Measurements from ENCODE around the gene COMMD3.
"Not testable (repeated sequence)": the region's sequence is repeated elsewhere in the genome, so short reads cannot be mapped to it uniquely, and the experiment has no call there.

The COMMD3 gene

GRCh38 chr10:22338931-22339330 lies 22.7 kb downstream of the COMMD3 start:
- no peak for DNase-seq (ENCODE audit: low read depth, low spot score)

DNA sequence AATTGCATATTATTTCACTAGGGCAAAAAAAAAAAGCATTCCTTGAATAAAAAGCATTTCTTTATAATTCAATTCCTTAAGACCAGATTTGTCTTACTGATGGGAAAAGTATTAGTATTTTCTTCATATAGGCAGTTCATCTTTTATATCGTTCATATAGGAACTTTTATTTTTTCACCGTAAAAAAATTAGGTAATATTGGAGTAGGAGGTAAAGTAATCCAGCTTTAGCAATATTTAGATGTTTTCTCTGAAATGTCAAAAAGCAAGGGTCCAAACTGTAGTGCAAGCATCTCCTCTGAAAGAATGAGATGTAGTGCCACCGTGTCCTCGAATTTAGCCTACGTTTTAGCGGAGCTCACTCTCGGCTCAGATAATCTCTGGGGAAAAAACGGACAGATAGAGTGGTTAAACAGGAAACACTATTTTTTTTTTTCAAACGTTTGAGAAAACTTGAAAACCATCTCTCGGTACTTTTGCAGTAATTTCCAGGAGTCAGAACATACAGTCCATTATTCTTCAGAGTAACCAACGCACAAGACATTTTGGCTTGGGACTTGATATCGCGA lies 23.7 kb downstream of the COMMD3 start:
- no peak for DNase-seq (ENCODE audit: low read depth, low spot score)

DNA sequence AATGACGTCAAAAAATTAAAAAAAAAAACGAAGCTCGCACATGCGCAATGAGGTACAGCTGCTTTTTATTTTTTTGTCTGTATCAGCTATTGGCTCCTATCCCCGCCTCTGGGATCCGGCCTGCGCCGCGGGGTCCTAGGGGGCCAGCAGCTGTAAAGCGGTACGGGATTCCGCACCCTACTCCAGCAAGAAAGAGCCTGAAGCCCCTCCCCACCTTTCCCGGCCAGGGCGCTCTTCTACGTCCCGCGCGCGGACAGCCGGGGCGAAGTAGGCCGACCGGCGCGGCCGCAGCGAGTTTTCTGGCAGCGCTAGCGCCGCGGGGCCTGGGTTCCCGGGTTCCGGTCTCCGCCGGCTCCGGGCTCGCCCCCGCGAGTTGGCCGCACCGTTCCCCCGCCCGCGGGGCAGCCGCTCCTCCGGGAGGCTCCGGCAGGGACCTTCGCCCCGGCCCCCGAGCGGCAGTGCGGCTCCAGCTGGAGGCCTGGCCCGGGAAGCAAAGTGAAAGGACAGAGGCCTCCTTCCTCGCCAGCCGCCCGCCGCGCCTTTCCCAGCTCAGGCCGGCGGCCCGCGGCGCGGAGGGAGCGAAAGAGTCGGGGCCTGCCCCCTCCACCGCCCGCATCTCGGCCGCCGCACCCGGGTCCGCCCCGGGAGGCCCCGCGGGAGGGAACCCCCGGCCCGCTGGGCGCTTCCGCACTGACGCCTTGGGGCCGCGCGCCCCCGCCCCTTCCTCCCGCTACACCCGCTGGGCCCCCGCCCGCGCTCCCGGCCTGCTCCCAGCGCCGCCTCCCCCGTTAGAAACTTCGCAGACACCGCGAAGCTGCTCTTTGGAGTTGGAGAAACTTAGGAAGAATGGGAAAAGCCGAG lies 24.4 kb downstream of the COMMD3 start:
- peak; percentile 80 for DNase-seq (ENCODE audit: low read depth, low spot score)

GRCh38 chr10:22341190-22341925 lies 25.2 kb downstream of the COMMD3 start:
- no peak for DNase-seq (ENCODE audit: low read depth, low spot score)

- no peak for DNase-seq (ENCODE audit: low read depth, low spot score)
Measured at GRCh38 chr10:22341926-22342196, 25.7 kb downstream of the COMMD3 start.

GRCh38 chr10:22342421-22342820 lies 26.2 kb downstream of the COMMD3 start:
- no peak for DNase-seq (ENCODE audit: low read depth, low spot score)

DNA sequence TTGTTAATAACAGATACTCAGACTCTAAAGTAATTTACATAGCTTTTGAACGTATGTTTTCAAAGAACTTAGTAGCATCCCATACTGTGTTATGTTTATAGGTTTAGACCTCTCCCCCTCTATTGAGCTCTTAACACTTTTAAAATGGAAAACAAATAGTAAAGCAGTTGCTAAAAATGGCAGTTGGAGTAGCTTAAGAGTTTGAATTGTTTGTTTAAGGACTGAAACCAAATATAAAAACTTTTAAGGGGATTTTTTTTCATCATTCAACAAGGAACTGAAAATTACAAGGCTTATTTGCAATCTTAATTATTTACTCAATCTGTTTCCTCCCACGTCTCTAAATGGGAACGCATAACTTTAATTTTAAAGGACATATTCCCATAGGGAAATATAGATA lies 27.5 kb downstream of the COMMD3 start:
- DNase-seq (ENCODE audit: low read depth, low spot score): no peak

DNA sequence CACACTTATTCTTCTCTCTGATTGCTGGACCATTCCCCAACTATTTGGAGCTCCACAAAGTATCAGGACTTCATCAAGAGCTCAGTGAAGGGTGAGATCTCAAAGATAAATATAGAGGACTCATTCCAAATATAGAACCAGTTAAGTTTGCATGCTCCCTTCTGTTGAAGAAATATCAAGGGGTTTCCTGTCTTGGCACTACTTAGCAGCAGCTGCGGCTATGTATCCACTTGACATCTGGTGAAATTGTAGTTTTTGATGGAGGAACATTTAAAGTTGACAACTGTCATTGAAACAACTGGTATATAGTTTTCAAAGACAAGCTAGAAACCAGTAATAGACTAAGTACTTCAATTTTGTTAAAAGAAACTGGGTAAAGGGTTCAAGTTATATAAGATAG lies 28.1 kb downstream of the COMMD3 start:
- no peak for DNase-seq (ENCODE audit: low read depth, low spot score)

DNA sequence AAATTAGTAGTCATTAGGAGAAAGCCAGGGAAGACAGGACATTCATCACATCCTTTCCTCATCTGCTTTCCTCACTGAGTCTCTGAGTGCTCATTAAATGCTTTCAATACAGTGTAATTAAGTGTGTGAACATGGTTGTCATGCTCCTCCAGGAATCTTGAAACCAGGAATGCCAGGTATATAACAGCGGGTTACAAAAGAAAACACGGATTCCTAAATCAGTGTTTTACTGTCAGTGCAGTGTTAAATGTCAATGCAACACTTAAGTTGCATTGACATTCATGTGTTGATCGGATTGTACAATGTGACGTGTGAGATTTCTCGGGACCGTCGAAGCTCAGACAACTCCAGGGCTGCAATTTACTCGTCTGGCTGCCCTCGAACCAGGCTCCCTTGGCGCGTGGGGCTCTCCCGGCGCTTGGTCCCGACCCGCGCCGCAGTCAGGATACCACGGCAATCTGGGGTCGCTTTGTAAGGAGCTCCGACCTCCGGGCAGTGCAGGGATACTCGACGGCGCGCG lies 28.7 kb downstream of the COMMD3 start:
- no peak for DNase-seq (ENCODE audit: low read depth, low spot score)

GRCh38 chr10:22345301-22346095 lies 29.3 kb downstream of the COMMD3 start, which contains the start of gene SPAG6:
TSS of gene SPAG6 (plus strand) at chr10:22345496. CDS start at chr10:22345612, 116 bp downstream.
- DNase-seq (ENCODE audit: low read depth, low spot score): peak; percentile 84

DNA sequence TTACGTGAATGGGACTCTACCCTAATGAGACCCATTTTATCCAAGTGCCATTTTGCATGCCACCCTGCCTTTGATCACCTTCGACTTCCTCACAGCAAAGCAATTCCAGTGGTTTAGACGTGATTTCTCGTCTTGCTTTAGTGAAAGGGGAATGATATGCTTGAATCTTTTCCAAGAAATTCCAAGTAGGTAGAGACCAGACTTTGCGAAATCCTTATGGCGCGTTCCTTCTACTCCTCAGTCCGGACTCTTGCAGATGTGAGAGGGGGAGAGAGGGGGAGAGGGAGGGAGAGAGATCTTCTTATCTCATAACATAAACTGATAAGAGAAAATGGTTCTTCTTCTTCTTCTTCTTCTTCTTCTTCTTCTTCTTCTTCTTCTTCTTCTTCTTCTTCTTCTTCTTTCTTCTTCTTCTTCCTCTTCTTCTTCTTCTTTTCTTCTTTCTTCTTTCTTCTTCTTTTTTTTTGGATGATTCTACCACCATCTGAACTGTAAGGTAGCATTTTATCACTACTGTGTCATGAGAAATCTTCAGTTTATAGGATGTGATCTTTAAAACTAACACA lies 30.0 kb downstream of the COMMD3 start:
- DNase-seq (ENCODE audit: low read depth, low spot score): no peak

DNA sequence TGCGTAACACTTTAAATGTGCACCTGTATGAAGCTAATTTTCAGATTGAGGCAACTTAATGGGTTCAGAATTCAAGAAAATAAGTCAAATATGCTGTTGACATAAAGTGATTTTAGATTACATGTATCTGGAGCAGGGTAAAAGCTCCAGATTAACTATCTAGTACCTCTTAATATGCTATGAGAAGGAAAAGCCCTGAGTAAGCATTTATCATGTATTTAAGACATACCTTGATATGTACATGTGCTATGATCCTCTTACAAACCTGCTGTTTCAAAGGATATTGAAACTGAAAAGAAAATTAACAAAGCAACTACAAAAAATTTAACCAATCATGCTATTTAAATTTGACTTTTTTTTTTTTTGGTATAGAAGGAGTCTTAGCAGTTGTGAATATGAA lies 33.6 kb downstream of the COMMD3 start:
- DNase-seq (ENCODE audit: low read depth, low spot score): no peak

DNA sequence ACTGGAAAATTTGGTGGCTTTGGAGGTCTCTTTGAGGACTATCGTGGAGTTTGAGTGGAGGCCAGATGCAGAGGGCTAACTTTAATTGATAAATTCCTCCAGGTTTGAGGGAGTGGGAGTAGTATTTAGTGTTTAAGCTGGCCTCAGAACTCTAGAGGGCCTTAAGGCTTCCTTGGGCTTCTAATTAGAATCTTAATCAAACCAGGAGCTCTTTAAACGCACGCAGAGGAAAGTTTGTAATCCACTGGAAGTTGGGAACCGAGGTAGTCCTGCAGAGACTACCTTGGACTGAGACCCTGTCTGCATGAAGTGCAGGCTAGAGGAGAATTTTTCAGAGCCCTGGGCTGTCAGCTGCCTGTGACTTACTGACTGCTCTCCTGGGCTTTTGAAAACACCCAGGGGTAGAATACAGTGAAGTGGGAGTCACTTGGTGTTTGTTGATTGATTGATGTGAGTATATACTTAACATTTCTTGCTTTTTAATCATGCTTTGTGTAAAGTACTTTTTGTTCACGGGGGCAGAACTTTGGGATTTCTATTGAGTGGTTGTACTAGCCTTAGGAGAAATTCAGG lies 35.0 kb downstream of the COMMD3 start:
- DNase-seq (ENCODE audit: low read depth, low spot score): no peak

DNA sequence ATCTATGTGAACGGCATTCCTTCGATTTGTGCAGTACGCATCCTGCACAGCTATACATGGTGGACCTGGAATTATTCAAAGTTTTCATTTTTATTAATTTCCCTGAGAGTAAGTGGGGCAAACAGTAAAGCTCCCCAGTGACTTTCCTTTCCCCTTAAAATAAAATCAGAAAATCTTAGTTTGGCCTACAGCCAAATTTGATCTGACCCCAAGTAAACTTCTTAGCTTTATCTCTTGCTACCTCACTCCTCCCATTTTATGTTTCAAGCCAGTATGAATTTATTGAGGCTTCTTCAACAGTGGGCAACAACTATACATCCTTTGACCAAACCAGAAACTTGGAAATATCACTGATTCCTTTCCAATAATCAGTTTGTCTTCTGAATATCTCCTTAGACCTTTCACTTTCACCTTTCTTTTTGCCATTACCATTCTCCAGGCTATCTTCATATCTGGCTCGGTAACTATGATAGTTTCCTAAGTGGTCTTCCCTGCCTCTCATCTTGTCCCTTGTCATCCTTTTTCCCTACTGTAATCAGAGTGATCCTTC lies 40.2 kb downstream of the COMMD3 start:
- no peak for DNase-seq (ENCODE audit: low read depth, low spot score)

DNA sequence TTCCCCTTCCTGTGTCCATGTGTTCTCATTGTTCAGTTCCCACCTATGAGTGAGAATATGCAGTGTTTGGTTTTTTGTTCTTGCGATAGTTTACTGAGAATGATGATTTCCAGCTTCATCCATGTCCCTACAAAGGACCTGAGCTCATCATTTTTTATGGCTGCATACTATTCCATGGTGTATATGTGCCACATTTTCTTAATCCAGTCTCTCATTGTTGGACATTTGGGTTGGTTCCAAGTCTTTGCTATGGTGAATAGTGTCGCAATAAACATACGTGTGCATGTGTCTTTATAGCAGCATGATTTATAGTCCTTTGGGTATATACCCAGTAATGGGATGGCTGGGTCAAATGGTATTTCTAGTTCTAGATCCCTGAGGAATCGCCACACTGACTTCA lies 41.6 kb downstream of the COMMD3 start:
- DNase-seq (ENCODE audit: low read depth, low spot score): not testable (repeated sequence)

DNA sequence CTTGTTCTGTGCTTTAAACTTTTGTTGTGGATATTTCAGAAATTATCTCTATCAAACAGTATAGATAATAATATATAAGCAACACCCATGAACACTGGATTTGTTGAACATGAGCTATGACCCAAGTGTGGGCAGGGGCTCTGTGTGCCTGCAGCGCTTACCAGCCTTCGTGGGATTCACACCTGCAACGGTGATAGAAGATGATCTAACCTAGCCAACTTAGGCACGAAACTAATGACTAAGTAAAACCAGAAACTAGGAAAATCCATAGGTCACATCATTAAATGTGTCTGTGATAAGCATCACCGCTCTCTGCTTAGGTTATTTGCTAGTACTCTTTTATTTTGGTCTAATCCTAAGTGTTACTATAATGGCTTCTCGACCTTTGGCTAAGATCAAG lies 47.1 kb downstream of the COMMD3 start:
- no peak for DNase-seq (ENCODE audit: low read depth, low spot score)

GRCh38 chr10:22364407-22365140 lies 48.4 kb downstream of the COMMD3 start:
- no peak for DNase-seq (ENCODE audit: low read depth, low spot score)

GRCh38 chr10:22365233-22365632 lies 49.0 kb downstream of the COMMD3 start:
- DNase-seq (ENCODE audit: low read depth, low spot score): no peak

DNA sequence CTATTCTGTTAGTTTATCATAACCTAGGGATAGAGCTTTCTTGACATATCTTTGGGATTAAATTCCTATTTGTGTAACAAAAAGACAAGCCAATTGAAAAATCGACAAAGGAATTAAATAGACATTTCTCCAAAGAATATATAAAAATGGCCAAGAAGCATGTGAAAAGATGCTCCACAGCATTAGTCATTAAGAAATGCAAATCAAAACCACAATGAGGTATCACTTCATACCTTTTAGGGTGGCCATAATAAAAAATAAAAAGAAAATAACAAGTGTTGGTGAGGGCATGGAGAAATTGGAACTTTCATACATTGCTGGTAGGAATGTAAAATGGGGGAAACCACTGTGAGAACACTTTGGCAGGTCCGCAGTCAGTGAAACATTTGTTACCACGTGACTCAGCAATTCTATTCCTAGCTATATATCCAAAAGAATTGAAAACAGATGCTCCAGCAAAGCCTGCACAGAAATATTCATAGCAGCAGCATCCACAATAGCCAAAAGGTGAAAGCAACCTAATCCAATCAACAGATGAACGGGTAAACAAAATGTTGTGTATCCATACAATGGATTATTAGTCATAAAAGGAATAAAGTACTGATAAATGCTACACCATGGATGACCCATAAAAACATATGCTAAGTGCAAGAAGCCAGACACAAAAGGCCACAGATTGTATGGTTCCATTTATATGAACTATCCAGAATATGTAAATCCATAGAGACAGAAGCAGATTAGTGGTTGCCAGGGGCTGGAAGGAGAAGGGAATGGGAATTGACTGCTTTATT lies 49.7 kb downstream of the COMMD3 start:
- DNase-seq (ENCODE audit: low read depth, low spot score): no peak

GRCh38 chr10:22366435-22366703 lies 50.2 kb downstream of the COMMD3 start:
- no peak for DNase-seq (ENCODE audit: low read depth, low spot score)

Measured in ELF-1 (cell line).